Activated CD4-positive, alpha-beta T cell treated with anti-CD3 and anti-CD28 coated beads for 36 hours (primary cell): ENCODE data around the gene SETBP1. TPM values are rescaled to one million over a fixed set of nuclear protein-coding genes. Genes with fewer than 3 reads are reported as not detected.

Experiments
- ATAC-seq: fragments of 200-7000 bp; cut with Tn5 transposase; one replicate; pipeline ENCODE4 v1.10.0; 2021; ENCODE audit warnings: mild to moderate bottlenecking, moderate library complexity
- CTCF ChIA-PET: fragments of 350-600 bp; sonication (Branson Sonifier 250); formaldehyde crosslinking; loops from one replicate; lab custom pipeline; 2021; ENCODE audit warnings: antibody characterized with exemption; lab: Charles Lee
- POLR2A ChIA-PET: fragments of 350-600 bp; sonication (Branson Sonifier 250); formaldehyde crosslinking; loops from one replicate; lab custom pipeline; 2021; ENCODE audit warnings: antibody characterized with exemption, inconsistent platforms; lab: Charles Lee
- DNase-seq: peaks from one replicate; pipeline ENCODE4 v3.0.0-alpha.2; 2020
- H3K27ac Mint-ChIP-seq: one replicate; pipeline ENCODE4 v1.8.0; 2021; ENCODE audit warnings: mixed read lengths
- H3K27me3 Mint-ChIP-seq: one replicate; pipeline ENCODE4 v1.8.0; 2021; ENCODE audit warnings: mixed read lengths
- H3K36me3 Mint-ChIP-seq: one replicate; pipeline ENCODE4 v1.8.0; 2021; ENCODE audit warnings: low read depth, mixed read lengths
- H3K4me1 Mint-ChIP-seq: one replicate; pipeline ENCODE4 v1.8.0; 2021; ENCODE audit warnings: mixed read lengths
- H3K4me3 Mint-ChIP-seq: one replicate; pipeline ENCODE4 v1.8.0; 2021; ENCODE audit warnings: mild to moderate bottlenecking, moderate library complexity, mixed read lengths
- H3K9me3 Mint-ChIP-seq: one replicate; pipeline ENCODE4 v1.8.0; 2021; ENCODE audit warnings: low read depth, mixed read lengths
- intact Hi-C, 2 experiments: fragments of 100-400 bp; cut with DNase I in 1 of 2; cut with micrococcal nuclease in 1 of 2; formaldehyde crosslinking; loops; one replicate each; pipeline versions ENCODE4 v1.14.2 to v1.15.1; 2022 to 2024; cut with DNase I, micrococcal nuclease
- total RNA-seq, 2 experiments: library from RNA; stranded (reverse); gene quantifications; one replicate each; pipeline ENCODE4 v1.2.3, GENCODE V29; 2021

SETBP1 gene
- total RNA-seq, 2 experiments from 2014 or later: 6.3 to 6.6 TPM

GRCh38 chr18:44922968-44923367 lies 242.3 kb downstream of the SETBP1 start:
- no peak overlapping the region for H3K4me3 Mint-ChIP-seq
- no peaks in the 10 kb centered on the region for H3K36me3 Mint-ChIP-seq
- ChIA-PET CTCF (no interaction called here), POLR2A (no interaction called here)
- intact Hi-C loops: no loop called here
- DNase-seq (no peak), ATAC-seq (no peak)
- H3K27ac Mint-ChIP-seq: no peak overlapping the region
- no peaks in the 10 kb centered on the region for H3K27me3 Mint-ChIP-seq
- H3K9me3 Mint-ChIP-seq: no peaks in the 10 kb centered on the region
- peaks cover 4% of the 10 kb centered on the region for H3K4me1 Mint-ChIP-seq

GRCh38 chr18:44924785-44925499 lies 244.3 kb downstream of the SETBP1 start:
- H3K36me3 Mint-ChIP-seq: no peaks in the 10 kb centered on the region
- H3K27ac Mint-ChIP-seq: no peak overlapping the region
- no peak overlapping the region for H3K4me3 Mint-ChIP-seq
- ATAC-seq (no peak), DNase-seq (no peak)
- no peaks in the 10 kb centered on the region for H3K27me3 Mint-ChIP-seq
- intact Hi-C loops: no loop called here
- peaks cover 3% of the 10 kb centered on the region for H3K9me3 Mint-ChIP-seq
- CTCF ChIA-PET: interaction anchor here (0.6 kb wide), 1 partner anchor 185 kb away, joined by 3 read pairs; no protein-coding TSS in a partner anchor
- POLR2A ChIA-PET: no interaction called here
- H3K4me1 Mint-ChIP-seq: peaks cover 4% of the 10 kb centered on the region

- peaks cover 3% of the 10 kb centered on the region for H3K9me3 Mint-ChIP-seq
- ChIA-PET CTCF (no interaction called here), POLR2A (no interaction called here)
- DNase-seq: peak; percentile 39
- H3K4me1 Mint-ChIP-seq: peaks cover 4% of the 10 kb centered on the region
- H3K27ac Mint-ChIP-seq: no peak overlapping the region
- H3K36me3 Mint-ChIP-seq: no peaks in the 10 kb centered on the region
- peaks cover 4% of the 10 kb centered on the region for H3K27me3 Mint-ChIP-seq
- no peak overlapping the region for H3K4me3 Mint-ChIP-seq
- intact Hi-C loops: loop anchor here in 1 of 2 experiments (1.0 kb wide), 1 partner anchor 40 kb away; no protein-coding TSS in a partner anchor
- peak; percentile 78 for ATAC-seq
Observed at GRCh38 chr18:44927127-44927849, 246.6 kb downstream of the SETBP1 start.

DNA sequence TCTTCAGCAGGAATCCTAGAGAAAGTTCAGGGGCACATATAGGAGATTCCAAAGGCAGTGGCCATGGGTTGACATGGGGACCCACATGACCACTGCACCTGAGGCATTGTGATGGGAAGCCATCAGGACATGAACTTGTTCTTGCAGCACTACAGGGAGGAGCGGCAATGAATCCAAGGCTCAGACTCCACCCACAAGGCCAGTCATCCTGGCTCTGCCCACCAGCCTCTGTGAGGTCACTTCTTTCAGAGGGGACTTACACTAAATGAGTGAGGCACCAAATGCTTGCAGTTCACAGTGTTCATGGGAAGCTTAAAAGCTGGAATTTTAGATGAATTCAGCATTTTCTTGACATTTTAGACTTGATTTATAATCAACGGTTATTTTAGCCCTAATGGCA lies 254.2 kb downstream of the SETBP1 start:
- H3K4me3 Mint-ChIP-seq: no peak overlapping the region
- H3K9me3 Mint-ChIP-seq: peaks cover 2% of the 10 kb centered on the region
- no peak for DNase-seq
- ATAC-seq: no peak
- H3K27ac Mint-ChIP-seq: no peak overlapping the region
- intact Hi-C loops: no loop called here
- ChIA-PET CTCF (interaction anchor here (0.6 kb wide), 1 partner anchor 11 kb away, joined by 3 read pairs; no protein-coding TSS in a partner anchor), POLR2A (no interaction called here)
- no peaks in the 10 kb centered on the region for H3K4me1 Mint-ChIP-seq
- H3K36me3 Mint-ChIP-seq: peaks cover 1% of the 10 kb centered on the region
- H3K27me3 Mint-ChIP-seq: peaks cover 11% of the 10 kb centered on the region

GRCh38 chr18:44935455-44935854 lies 254.8 kb downstream of the SETBP1 start:
- no peak overlapping the region for H3K27ac Mint-ChIP-seq

DNA sequence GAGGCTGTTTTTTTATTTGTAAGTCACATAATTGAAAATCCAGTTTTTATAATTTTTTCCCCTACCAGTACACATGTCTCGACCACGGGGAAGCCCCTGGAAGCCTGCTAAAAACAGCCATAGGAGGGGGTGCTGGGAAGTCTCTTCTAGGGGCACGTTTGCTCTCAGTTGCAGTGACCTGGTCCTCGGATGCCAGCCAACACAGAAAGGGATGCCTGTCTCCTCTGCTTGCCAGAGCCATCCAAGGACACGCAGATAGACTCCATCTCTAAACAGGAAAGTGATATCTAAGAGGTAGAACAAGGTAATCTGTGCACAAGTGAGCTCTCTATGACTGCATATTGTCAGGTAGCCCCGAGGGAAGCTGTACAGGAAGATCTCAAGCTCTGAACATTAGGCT lies 255.8 kb downstream of the SETBP1 start:
- Mint-ChIP-seq H3K27me3 (peaks cover 9% of the 10 kb centered on the region), H3K36me3 (peaks cover 1% of the 10 kb centered on the region), H3K4me1 (no peaks in the 10 kb centered on the region), H3K27ac (no peak overlapping the region), H3K4me3 (no peak overlapping the region), H3K9me3 (peaks cover 2% of the 10 kb centered on the region)
- no peak for DNase-seq
- CTCF ChIA-PET: no interaction called here
- POLR2A ChIA-PET: no interaction called here
- intact Hi-C loops: no loop called here
- ATAC-seq: no peak

More at GRCh38 chr18:44935455-44935854, 254.8 kb downstream of the SETBP1 start:
- H3K9me3 Mint-ChIP-seq: peaks cover 2% of the 10 kb centered on the region
- H3K4me3 Mint-ChIP-seq: no peak overlapping the region
- H3K27me3 Mint-ChIP-seq: peaks cover 11% of the 10 kb centered on the region
- ChIA-PET CTCF (no interaction called here), POLR2A (no interaction called here)
- ATAC-seq: no peak
- no peak for DNase-seq
- H3K36me3 Mint-ChIP-seq: peaks cover 1% of the 10 kb centered on the region
- no peaks in the 10 kb centered on the region for H3K4me1 Mint-ChIP-seq
- intact Hi-C loops: no loop called here

- no peaks in the 10 kb centered on the region for H3K4me1 Mint-ChIP-seq
- intact Hi-C loops: no loop called here
- DNase-seq (no peak), ATAC-seq (no peak)
- H3K9me3 Mint-ChIP-seq: no peaks in the 10 kb centered on the region
- no peak overlapping the region for H3K27ac Mint-ChIP-seq
- H3K36me3 Mint-ChIP-seq: peaks cover 1% of the 10 kb centered on the region
- H3K4me3 Mint-ChIP-seq: no peak overlapping the region
- H3K27me3 Mint-ChIP-seq: peaks cover 9% of the 10 kb centered on the region
- ChIA-PET POLR2A (no interaction called here), CTCF (no interaction called here)
Observed at GRCh38 chr18:44937960-44938719, 257.5 kb downstream of the SETBP1 start.

- Mint-ChIP-seq H3K36me3 (peaks cover 1% of the 10 kb centered on the region), H3K4me1 (no peaks in the 10 kb centered on the region), H3K27ac (no peak overlapping the region), H3K4me3 (no peak overlapping the region), H3K9me3 (no peaks in the 10 kb centered on the region), H3K27me3 (peaks cover 9% of the 10 kb centered on the region)
- ChIA-PET CTCF (no interaction called here), POLR2A (no interaction called here)
- ATAC-seq (no peak), DNase-seq (no peak)
- intact Hi-C loops: no loop called here
Observed at GRCh38 chr18:44938720-44939665, 258.3 kb downstream of the SETBP1 start.

DNA sequence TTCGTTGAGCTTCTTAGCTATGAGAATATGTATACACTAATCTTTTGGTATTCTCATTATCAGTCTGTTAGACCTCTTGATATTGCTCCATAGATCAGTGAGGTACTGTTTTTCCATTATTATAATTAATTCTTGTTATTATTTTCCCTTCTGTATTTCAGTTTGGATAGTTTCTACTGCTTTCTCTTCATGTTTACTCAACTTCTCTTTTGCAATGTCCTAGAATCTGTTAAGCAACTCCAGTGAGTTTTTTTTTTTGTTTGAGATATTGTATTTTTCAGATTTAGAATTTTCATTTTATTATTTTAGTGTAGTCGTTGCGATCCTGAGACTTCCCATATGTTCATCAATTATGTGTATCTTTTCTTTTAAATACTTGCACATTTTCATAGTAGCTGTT lies 260.8 kb downstream of the SETBP1 start:
- Mint-ChIP-seq H3K4me3 (no peak overlapping the region), H3K9me3 (no peaks in the 10 kb centered on the region), H3K36me3 (no peaks in the 10 kb centered on the region), H3K4me1 (no peaks in the 10 kb centered on the region), H3K27me3 (peaks cover 7% of the 10 kb centered on the region), H3K27ac (no peak overlapping the region)
- CTCF ChIA-PET: interaction anchor here (0.9 to 1.5 kb wide), 2 partner anchors 11 to 263 kb away, joined by 3 read pairs; no protein-coding TSS in a partner anchor
- no peak for DNase-seq
- POLR2A ChIA-PET: no interaction called here
- intact Hi-C loops: loop anchor here in 1 of 2 experiments (1.0 kb wide), 1 partner anchor 27 kb away; no protein-coding TSS in a partner anchor
- no peak for ATAC-seq

GRCh38 chr18:44942073-44942472 lies 261.4 kb downstream of the SETBP1 start:
- H3K27me3 Mint-ChIP-seq: peaks cover 7% of the 10 kb centered on the region
- CTCF ChIA-PET: interaction anchor here (0.9 to 1.5 kb wide), 2 partner anchors 11 to 263 kb away, joined by 3 read pairs; no protein-coding TSS in a partner anchor

More at GRCh38 chr18:44942073-44942472, 261.4 kb downstream of the SETBP1 start:
- Mint-ChIP-seq H3K4me1 (no peaks in the 10 kb centered on the region), H3K9me3 (no peaks in the 10 kb centered on the region), H3K4me3 (no peak overlapping the region), H3K27ac (no peak overlapping the region), H3K36me3 (no peaks in the 10 kb centered on the region)
- ATAC-seq: no peak
- intact Hi-C loops: no loop called here
- POLR2A ChIA-PET: no interaction called here
- no peak for DNase-seq
